GM19467 (cell line): ENCODE results near the gene PRDM10.
A peak's percentile ranks its signal among the peaks of the same experiment; 100 is the strongest.
"Not testable (repeated sequence)": the region's sequence is repeated elsewhere in the genome, so short reads cannot be mapped to it uniquely, and the experiment has no call there.

ENCODE experiments used
- ATAC-seq: cut with Tn5 transposase; IDR thresholded peaks from one replicate; pipeline ENCODE4 v1.9.1; 2021; ENCODE audit warnings: mild to moderate bottlenecking, moderate library complexity; ENCODE audit not compliant: unreplicated experiment

Gene PRDM10

GRCh38 chr11:130002352-130002845 is at the start of gene PRDM10:
Gene PRDM10 (minus strand): TSS chr11:130002835. CDS start chr11:129960964, 41,871 bp downstream.
- ATAC-seq: peak; percentile 33

- ATAC-seq: no peak
Measured at GRCh38 chr11:130051082-130051481, 48.4 kb upstream of the PRDM10 start.

- no peak for ATAC-seq
Measured at GRCh38 chr11:130050257-130050656, 47.6 kb upstream of the PRDM10 start.

- ATAC-seq: no peak
Measured at GRCh38 chr11:130049328-130049771, 46.7 kb upstream of the PRDM10 start.

GRCh38 chr11:130047141-130047540 is 44.5 kb upstream of the PRDM10 start:
- no peak for ATAC-seq

- ATAC-seq: no peak
Measured at GRCh38 chr11:130043575-130043974, 40.9 kb upstream of the PRDM10 start.

- no peak for ATAC-seq
Measured at GRCh38 chr11:130042093-130042591, 39.5 kb upstream of the PRDM10 start.

- ATAC-seq: no peak
Measured at GRCh38 chr11:130040281-130040940, 37.8 kb upstream of the PRDM10 start.

GRCh38 chr11:130037881-130038585 is 35.4 kb upstream of the PRDM10 start:
- no peak for ATAC-seq

GRCh38 chr11:130037058-130037457 is 34.4 kb upstream of the PRDM10 start:
- ATAC-seq: no peak

GRCh38 chr11:130034236-130034635 is 31.6 kb upstream of the PRDM10 start:
- no peak for ATAC-seq

GRCh38 chr11:130032931-130033330 is 30.3 kb upstream of the PRDM10 start:
- ATAC-seq: no peak

- no peak for ATAC-seq
Measured at GRCh38 chr11:130031945-130032344, 29.3 kb upstream of the PRDM10 start.

- no peak for ATAC-seq
Measured at GRCh38 chr11:130031056-130031455, 28.4 kb upstream of the PRDM10 start.

- ATAC-seq: peak; percentile 64
Measured at GRCh38 chr11:130029137-130029536, 26.5 kb upstream of the PRDM10 start.

- ATAC-seq: no peak
Measured at GRCh38 chr11:130025371-130025770, 22.7 kb upstream of the PRDM10 start.

GRCh38 chr11:130024361-130024760 is 21.7 kb upstream of the PRDM10 start:
- ATAC-seq: no peak

GRCh38 chr11:130023204-130023603 is 20.6 kb upstream of the PRDM10 start:
- ATAC-seq: peak; percentile 93

- peak; percentile 26 for ATAC-seq
Measured at GRCh38 chr11:130022799-130023198, 20.2 kb upstream of the PRDM10 start.

GRCh38 chr11:130021606-130022005 is 19.0 kb upstream of the PRDM10 start:
- ATAC-seq: not testable (repeated sequence)

GRCh38 chr11:130020323-130020722 is 17.7 kb upstream of the PRDM10 start:
- ATAC-seq: no peak

GRCh38 chr11:130015846-130016245 is 13.2 kb upstream of the PRDM10 start:
- ATAC-seq: not testable (repeated sequence)
